ENCODE results near the gene PRMT2.

Gene PRMT2
- 35.3 to 235 (median 152) reads per million in 3 experiments for total RNA-seq

DNA sequence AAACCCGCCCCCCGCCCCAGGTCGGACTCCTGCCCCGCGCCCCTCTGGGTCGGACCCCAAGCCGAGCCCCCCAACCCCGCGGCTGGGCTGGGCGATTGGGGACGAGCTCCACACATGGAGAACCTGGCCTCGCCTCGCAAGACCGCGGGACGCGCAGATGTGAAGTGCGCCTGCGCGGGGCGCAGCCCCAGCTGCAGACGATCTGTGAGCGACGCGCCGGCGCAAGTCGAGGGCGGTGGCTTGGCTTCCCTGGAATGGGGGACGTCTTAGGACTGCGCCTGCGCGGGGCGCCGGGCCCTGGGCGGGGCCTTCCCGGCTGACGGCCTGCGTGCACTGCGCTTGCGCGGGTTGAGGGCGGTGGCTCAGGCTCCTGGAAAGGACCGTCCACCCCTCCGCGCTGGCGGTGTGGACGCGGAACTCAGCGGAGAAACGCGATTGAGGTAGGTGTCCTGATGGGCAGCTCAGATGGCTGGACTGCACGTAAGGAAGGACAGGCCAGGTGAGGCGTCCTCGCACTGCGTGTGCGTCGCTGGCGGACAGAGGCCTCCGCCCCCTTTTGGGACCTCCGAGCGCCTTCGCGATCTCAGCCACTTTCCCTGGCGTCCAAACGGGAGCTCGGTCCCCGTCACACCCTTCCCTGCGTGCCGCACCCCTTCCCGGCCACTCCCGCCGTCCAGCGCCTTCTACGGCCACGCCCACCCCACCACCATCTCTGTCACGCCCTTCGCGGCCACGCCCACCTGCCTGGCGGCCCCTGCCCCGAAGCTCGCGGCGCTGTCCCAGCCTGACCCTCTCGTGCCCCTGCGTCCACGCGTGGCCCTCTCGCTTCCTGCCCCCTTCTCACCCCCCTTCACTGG, at the start of gene PRMT2:
PRMT2 (plus strand) TSS at position 351 of the 857 bp plus-strand sequence. CDS start 1,278 bp downstream, outside the sequence.
- DNase-seq = peak; percentile 98

DNA sequence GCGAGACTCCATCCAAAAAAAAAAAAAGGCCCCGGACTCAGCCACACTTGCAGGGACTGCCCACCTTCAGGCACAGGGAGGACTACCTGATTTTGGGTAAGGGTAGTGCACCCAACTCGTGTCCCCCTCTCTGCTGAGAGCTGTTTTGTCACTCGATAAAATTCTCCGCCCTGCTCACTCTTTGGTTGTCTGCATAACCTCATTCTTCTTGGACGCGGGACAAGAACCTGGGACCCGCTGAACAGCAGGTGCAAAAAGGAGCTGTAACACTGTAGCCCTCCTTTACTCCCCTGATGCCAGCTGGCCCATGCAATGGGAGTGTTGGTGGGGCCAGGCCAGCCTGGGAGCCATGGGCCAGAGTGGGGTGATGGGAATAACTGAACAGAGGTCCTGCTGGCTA, 41.2 kb upstream of the PRMT2 start:
- no peak for DNase-seq

DNA sequence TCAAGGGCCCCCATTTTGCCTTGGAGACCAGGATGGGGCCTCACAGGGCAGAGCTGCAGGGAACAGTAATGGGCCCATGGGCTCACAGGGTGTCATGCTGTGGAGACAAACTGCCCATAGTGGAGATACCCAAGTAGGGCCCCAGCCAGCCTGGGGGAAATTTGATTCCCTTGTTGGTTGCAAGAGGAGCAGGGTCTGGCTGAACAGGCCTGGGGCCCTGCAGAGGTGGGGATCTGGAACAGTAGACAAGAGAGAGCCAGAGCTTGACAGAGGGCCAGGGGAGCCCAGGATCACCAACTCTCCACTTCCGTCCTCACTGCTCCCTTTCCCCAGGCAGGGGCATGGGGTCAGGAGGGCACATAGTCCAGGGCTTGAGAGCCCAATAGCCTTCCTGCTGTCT, 39.3 kb upstream of the PRMT2 start:
- no peak for DNase-seq

DNA sequence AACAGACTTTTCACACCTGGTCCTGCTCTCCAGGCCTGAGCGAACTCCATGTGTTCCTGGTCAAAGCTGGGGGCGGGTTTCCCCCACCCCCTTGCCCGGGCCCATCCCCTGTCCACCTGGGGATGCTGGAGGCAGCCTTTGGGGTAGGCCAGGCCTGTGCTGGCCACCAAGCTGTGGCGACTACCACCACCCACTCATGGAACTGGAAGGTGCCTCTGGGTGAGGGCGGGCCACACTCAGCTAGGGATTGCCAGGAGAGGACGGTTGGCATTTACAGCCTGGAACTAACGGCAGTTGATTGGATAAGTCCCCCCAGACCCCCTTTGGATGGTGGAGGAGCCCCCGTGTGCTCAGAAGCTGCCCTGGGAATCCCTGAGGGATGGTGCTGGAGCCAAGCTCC, 38.4 kb upstream of the PRMT2 start:
- no peak for DNase-seq

DNA sequence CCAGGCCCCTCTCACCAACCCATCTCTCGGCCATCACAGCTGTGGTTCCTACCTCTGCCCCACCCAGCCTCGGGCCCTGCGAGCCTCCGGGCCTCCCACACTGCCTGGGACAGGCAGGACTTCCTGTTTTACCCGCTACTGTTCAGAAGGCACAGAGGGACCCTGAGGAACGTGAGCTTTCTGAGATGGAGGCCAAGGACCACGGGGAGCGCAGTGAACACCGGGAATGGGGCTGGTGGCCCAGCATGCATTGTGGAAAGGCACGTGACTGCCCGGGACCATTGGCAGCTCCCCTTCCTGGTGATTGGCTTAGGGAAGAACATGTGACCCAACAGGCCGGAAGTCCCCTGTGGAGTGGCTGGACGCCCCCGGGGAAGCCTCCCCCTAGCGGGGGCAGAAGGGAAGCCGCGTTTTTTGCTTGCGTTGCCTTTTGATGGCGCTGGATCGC, 37.6 kb upstream of the PRMT2 start:
- DNase-seq = no peak

DNA sequence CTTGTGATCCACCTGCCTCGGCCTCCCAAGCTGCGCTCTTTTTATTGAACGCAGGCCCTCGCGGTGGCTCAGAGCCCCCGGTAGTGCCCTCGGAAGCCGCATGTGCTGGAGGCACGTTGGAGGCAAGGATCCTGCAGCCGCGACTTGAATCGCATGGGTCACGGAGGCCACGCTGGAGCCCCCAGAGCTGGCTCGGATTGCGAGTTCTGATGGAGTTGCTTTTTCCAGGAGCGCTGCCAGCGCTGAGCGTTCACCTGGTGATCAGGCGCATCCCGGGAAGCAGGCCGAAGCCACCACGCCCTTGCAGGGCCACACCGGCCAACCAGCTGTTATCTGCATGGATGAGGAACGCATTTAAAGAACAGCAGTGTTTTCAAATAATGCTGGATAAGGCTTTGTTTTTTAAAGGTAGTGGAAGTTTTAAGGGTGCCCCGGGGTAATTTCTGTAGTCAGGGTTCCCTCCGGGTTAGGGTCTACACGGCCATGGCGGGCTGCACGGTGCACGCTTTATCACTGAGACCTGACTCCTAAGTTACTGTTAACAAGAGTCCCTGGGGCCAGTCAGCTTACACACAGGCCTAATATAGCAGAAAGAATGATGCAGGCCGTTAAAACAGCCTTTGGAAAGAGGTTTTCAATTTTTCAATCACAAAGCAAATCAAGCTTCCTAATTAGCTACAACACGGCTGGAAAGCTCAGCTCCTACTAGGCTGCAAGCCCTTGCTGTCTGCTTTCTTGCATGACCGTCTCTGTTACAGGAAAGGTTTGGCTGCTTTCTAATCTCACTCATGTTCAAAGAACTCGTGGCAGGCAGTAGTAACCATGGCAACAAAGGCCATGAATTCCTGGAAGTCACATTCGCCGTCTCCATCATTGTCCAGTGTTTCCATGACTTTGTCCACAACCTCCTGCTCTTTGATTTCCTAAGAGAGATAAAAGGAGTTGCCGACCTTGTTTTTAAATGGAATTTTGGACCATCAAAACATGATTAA, 36.6 kb upstream of the PRMT2 start:
- DNase-seq = no peak

DNA sequence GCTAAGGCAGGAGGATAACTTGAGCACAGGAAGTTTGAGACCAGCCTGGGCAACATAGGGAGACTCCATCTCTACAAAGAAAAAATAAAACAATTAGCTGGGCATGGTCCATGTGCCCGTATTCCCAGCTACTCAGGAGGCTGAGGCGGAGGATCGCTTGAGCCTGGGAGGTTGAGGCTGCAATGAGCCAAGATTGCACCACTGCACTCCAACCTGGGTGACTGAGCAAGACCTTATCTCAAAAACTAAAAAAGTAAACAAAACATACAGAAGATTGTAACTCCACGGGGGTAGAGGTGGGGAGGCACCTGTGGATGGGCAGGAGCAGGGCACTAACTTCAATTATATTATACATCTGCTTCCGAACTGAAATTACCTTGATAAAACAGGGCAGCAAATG, 35.2 kb upstream of the PRMT2 start:
- no peak for DNase-seq

DNA sequence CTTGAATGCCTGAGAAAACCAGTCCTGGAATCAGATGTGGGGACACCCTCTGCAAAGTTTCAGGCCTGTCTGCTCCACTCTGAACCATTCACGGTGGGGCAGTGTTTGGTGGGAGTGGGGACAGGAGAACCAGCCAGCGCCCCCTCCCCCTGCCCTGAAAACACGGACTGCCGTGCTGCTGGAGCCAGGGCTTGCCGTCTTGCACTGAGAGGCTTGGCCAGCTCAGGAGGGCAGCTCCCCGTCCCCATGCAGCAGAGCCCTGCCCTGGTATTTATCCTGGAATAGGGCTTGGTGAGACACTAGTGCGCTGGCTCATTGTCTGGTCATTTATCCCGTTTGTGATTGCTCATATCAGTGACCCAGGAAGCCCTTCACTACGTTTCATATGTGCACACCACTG, 34.5 kb upstream of the PRMT2 start:
- no peak for DNase-seq

DNA sequence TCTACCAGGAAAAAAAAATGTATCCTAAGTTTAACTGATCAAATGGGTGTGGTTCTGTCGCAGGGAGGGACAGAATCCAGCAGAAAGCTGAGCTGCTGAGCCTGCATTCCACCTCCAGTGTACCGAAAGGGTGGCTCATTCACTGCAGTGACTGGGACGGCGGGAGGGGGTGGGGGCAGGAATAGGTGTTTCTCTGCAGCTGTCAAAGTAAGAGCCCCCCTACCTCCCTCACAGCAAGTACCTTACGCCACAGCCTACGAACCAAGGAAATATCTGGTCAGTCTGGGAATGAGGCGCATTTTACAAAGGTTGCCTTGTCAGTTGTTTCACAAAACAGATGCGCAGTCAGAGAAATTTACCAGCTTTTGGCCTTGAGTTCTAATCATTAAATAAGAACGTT, 32.2 kb upstream of the PRMT2 start:
- no peak for DNase-seq

DNA sequence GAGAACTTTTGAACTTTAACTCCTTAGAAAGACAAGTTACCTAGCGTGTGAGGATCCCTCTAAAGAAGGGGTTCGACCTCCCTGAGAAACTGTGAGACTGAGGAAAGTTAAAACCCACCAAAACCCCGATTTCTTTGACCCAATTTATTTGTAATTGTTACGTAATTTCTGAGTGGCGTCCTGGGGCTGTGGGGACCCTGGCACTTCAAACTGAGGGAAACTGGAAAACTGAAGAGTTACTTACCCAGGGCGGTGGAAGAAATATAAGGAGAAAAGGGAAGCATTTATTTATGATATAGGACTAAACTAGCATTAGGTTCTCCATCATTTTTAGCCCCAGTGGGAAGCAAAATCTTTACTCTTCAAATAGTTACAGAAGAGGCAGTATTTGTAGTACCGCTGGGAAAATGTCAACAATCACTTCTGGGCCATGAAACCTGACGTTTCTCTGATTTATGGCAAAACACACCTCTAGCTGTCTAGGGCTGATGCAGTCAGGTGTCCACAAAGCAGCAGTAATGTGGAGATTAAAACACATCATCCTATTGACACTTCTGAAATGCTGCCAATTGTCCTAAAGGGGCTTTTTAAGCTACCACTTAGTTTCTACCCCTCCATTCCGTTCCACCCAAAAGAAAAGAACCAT, 31.0 kb upstream of the PRMT2 start:
- no peak for DNase-seq

DNA sequence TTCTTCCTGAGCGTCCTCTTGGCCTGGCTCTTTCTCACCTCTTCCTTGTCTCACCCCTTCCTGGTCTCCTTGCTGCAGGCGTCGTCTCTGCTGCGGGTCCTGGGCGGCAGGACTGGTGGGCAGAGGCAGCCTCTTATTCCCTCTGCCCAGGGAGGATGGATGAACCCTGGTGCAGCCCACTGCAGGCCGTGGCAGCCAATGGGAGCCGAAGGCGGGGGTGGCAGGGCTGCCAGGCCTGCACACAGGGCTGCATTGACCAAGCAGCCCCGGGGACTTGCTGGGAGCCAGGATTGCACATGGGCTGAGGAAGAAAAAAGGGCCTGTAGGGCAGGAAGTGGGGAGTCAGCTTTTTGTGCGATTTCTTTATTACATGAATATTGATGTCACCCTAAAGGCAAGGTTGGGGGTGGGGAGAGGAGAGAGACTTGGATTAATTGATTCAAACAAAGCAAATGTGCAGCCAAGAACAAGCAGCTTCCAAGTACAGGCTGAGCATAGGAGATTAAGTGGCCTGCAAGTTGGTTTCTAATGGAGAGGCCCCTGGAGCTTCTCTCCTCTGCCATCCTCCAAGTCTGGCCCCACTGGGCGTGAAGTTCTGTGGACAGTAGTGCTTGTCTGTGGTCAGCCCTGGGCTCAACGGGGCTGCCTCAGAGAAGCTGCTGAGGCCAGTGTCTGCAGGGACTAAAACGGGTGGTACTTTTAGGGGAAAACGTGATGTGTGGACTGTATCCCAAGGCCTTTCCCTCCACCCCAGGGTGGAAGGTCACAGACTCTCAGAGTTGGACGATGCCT, 30.3 kb upstream of the PRMT2 start, which contains the start of gene S100B:
S100B (minus strand) TSS at position 108 of the 792 bp plus-strand sequence. CDS start 2,667 bp downstream, outside the sequence.
- DNase-seq = no peak

DNA sequence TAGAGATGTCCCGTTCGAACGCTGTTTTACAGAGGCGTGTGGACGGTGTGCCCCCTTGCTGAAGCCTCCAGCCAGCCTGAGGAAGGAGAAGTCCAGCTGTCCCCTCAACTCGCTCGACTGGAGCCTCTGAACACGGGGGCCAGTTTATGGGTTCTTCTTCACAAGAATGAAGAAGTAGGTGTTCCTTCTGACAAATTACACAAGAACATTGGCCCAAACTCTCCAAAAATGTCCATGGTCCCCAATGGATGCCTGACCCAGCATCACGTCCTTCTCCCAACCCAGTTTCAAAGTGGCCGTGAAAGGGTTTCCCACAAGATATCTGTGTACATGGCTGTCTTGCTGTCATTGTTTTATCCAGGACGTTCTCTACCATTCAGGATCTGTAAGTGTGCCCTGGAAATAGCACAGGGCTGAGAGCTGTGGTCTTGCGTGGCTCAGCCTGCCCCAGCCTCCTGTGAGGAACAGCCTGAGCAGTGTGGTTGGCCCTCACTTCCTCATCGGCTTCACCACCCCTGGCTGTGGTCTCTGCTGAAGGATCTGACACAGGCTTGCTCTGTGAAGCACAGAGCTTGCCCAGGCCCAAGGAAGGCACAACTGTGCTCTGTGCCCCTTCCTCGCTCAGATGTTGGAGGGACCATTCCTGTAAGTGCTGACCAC, 29.6 kb upstream of the PRMT2 start:
- peak; percentile 38 for DNase-seq

DNA sequence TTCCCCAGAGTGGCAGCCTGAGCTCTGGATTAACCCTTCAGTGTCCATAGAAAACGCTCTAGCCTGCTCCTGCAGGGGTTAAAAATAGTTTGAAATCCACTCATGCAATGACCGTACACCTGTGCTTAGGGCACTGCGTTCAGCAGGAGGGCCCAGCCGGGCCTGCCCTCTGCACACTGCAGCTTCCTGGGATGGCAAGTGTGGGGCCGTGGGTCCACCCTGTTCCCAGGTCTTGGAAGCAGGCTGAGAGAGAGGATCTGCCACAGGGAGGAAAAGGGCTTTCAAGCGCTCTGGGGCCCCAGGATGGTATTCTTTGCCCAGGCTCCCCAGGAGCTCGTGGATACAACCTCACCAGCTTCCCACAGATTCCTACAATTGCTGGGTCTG, 29.1 kb upstream of the PRMT2 start:
- DNase-seq = no peak

DNA sequence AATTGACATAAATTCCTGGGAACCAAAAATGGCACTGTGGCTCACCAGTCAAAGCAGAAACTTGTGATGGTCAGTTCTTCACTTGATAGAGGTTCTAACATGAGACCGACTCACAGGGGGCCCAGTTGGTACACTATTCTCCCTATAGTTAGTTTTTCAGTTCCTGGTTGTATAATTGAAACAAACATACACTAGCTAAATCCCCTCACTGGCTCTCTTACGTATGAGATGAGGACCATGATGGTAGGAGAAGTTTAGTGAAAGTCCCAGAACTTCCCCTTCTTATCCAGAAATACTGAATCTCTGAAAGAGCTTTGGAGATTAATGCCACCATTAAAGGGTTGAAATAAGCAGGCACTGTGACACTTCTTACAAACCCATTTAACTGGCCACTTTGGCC, 27.8 kb upstream of the PRMT2 start:
- no peak for DNase-seq

DNA sequence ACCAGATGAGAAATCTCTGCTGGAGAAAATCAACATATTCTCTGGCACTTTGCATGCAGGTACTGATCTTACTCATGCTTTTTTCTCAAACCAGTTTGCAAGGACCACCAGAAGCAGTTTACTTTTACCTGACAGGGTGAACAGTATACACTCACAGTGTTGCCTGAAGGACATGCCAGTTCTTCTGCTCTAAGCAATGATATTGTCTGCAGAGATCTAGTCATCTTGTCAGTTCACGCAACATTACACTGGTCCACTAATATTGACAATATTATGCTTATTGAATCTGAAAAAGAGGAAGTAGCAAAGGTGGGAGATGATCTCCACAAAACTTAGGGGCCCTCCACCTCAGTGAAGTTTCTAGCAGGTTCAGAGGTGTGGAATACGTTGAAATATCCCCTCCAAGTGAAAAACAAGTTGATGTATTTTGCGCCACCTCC, 26.8 kb upstream of the PRMT2 start:
- DNase-seq = no peak

DNA sequence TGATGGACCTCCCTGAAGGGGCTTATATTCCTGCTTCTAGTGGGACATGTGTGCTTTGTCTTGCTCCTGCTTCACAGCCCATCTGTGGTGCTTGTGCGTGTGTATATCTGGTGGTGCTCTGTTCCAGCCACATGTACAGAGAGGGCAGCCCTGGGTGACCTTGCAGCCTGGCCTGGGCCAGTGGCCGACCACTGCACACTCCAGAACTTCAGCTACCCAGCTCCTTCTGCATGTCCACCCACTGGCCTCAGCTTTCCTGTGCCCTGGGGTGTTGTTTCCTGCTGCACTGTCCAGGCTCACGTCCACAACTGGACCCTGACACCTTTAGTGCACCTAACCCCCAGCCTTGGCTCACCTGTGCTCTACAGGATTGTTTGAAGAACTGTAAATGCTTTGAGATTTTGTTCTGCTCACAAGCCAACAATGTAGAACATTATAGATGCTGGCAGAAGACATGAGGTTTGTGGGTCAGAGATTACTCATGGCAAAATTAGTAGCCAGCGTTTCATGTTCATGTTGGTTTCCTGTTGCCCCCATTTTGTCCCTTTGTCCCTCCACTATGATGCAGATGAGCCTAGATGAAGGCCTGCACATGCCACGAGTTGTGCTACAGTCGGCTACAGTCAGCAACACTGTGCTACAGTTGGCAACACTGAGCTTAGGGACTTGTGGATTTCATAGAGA, 25.3 kb upstream of the PRMT2 start:
- DNase-seq = no peak

DNA sequence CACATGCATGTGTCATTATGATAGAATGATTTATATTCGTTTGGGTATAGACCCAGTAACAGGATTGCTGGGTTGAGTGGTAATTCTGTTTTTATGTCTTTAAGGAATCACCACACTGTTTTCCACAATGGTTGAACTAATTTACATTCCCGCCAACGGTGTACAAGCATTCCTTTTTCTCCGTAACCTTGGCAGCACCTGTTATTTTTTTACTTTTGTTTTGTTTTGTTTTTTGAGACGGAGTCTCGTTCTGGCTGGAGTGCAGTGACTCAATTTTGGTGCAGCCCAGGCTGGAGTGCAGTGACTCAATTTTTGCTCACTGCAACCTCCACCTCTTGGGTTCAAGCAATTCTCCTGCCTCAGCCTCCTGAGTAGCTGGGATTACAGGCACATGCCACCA, 22.1 kb upstream of the PRMT2 start:
- no peak for DNase-seq

DNA sequence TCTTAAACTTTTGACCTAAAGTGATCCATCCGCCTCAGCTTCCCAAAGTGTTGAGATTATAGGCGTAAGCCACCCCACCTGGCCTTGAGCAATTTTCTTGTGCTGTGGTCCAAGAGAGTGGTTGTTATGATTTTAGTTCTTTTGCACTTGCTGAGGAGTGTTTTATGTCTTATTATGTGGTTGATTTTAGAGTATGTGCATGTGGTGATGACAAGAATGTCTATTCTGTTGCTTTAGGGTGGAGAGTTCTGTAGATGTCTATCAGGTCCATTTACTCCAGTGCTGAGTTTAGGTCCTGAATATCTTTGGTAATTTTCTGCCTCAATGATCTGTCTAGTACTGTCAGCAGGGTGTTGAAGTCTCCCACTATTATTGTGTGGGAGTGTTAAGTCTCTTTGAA, 19.4 kb upstream of the PRMT2 start:
- DNase-seq = no peak

DNA sequence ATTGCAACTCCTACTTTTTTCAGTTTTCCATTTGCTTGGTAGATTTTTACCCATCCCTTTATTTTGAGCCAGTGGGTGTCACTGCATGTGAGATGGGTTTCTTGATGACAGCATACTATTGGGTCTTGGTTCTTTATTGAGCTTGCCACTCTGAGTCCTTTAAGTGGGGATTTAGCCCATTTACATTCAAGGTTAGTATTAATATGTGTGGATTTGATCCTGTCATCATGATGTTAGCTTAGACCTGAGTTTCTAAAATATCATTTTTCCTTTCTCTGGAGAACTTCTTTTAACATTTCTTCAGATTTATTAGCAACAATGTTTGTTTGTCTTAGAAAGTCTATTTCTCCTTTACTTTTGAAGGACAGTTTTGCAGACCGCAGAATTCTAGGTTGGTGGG, 18.8 kb upstream of the PRMT2 start:
- DNase-seq = no peak

DNA sequence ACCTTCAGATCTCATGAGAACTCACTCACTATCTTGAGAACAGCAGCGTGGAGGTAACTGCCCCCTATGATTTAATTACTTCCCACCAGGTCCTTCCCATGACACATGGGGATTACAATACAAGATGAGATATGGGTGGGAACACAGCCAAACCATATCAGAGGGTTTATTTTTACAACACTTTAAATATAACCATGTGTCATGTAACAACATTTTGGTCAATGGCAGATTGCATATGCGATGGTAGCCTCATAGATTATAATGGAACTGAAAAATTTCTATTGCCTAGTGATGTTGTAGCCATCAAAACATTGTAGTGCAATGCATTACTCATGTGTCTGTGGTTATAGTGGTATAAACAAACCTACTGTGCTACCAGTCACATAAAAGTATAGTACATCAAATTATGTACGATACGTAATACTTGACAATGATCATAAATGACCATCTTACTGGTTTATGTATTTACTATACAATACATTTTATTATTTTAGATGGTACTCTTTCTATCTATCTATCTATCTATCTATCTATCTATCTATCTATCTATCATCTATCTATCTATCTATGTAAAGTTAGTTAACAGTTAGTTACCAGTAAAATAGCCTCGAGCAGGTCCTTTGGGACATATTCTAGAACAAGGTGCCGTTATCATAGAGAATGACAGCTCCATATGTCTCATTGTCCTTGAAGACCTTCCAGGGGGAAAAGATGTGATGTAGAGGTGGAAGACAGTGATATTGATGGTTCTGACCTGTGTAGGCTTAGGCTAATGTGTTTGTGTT, 18.0 kb upstream of the PRMT2 start:
- DNase-seq = no peak
